ENCODE data around the gene MPV17.
"Not testable (repeated sequence)": the region's sequence is repeated elsewhere in the genome, so short reads cannot be mapped to it uniquely, and the experiment has no call there.

Gene MPV17

DNA sequence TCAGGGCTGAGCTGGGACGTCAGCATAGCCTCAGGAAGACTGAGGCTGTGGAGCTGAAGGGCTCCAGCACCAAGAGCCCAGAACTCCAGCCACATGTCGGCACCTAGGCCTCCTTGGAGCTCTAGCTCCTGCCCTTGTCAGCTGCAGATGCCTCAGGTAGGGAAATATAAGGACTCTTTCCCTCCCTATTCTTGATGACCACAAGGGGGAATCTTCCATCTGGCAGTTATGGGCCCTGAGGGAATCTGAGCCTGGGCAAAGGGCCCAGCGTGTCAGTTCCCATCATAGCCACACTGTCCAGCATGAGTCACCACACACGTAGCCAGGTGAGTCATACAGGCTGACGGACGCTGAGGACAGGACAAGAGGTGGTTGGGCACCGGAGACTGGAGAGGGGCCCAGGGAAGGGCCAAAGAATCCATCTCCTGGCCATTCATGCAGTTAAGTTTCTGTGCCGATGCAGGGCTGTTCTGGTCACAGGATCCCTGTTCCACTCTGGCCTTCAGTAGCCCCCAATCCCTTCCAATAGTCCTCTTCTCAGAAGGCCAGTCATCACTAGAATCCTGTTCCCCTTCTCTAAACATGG is 1.8 kb downstream of the MPV17 start:
- no peaks in the 10 kb centered on the region for H3K9me2 ChIP-seq (replicated peaks; ENCODE audit: control insufficient read depth, low read length)
- no peaks in the 10 kb centered on the region for H4K20me1 ChIP-seq (ENCODE audit: control insufficient read depth, insufficient read depth, low read depth, low read length)
- peaks cover 29% of the 10 kb centered on the region for H3K79me2 ChIP-seq (ENCODE audit: control insufficient read depth, low read length)
- TF ChIP-seq, protein P1, sequence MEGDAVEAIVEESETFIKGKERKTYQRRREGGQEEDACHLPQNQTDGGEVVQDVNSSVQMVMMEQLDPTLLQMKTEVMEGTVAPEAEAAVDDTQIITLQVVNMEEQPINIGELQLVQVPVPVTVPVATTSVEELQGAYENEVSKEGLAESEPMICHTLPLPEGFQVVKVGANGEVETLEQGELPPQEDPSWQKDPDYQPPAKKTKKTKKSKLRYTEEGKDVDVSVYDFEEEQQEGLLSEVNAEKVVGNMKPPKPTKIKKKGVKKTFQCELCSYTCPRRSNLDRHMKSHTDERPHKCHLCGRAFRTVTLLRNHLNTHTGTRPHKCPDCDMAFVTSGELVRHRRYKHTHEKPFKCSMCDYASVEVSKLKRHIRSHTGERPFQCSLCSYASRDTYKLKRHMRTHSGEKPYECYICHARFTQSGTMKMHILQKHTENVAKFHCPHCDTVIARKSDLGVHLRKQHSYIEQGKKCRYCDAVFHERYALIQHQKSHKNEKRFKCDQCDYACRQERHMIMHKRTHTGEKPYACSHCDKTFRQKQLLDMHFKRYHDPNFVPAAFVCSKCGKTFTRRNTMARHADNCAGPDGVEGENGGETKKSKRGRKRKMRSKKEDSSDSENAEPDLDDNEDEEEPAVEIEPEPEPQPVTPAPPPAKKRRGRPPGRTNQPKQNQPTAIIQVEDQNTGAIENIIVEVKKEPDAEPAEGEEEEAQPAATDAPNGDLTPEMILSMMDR (IDR thresholded peaks at IDR 0.05; ENCODE audit: low read depth, low read length, poor library complexity, severe bottlenecking), result no peak
- TF ChIP-seq EZH2phosphoT487 (IDR thresholded peaks at IDR 0.05; ENCODE audit: borderline replicate concordance, low read length), result no peak
- H3K27me3 ChIP-seq (ENCODE audit: control insufficient read depth, low read length), result no peaks in the 10 kb centered on the region
- H3K4me1 ChIP-seq (ENCODE audit: control insufficient read depth, low read length), result peaks cover 22% of the 10 kb centered on the region
- no peak overlapping the region for H3K4me3 ChIP-seq (ENCODE audit: low read length)
- H3K27ac ChIP-seq (ENCODE audit: low read depth, low read length), result no peak overlapping the region
- H3K9me3 ChIP-seq (ENCODE audit: control insufficient read depth, insufficient read depth, low read length), result no peaks in the 10 kb centered on the region
- peaks cover 11% of the 10 kb centered on the region for H3F3A ChIP-seq (ENCODE audit: control insufficient read depth, insufficient read depth)
- peaks cover 12% of the 10 kb centered on the region for H3K36me3 ChIP-seq (ENCODE audit: control insufficient read depth, low read length)
- peak overlapping the region; percentile 86; the same call in 1 of the 2 replicates for H3K4me2 ChIP-seq (ENCODE audit: low read length)

DNA sequence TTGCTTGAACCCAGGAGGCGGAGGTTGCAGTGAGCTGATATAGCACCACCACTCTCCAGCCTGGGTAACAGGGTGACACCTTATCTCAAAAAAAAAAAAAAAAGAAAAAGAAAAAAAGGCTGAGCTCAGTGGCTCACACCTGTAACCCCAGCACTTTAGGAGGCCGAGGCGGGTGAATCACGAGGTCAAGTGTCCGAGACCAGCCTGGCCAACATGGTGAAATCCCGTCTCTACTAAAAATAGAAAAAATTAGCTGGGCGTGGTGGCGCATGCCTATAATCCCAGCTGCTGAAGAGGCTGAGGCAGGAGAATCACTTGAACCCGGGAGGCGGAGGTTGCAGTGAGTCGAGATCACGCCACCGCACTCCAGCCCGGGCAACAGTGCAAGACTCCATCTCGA is 3.1 kb downstream of the MPV17 start:
- Histone ChIP-seq H3K36me3 (ENCODE audit: control insufficient read depth, low read length) (peaks cover 10% of the 10 kb centered on the region; the same call in 1 of the 2 replicates), H3K79me2 (ENCODE audit: control insufficient read depth, low read length) (peaks cover 29% of the 10 kb centered on the region), H3K4me1 (ENCODE audit: control insufficient read depth, low read length) (peaks cover 22% of the 10 kb centered on the region)
- H3K4me3 ChIP-seq (ENCODE audit: low read length); H3K9me3 ChIP-seq (ENCODE audit: control insufficient read depth, insufficient read depth, low read length); H3F3A ChIP-seq (ENCODE audit: control insufficient read depth, insufficient read depth); H3K9me2 ChIP-seq (replicated peaks; ENCODE audit: control insufficient read depth, low read length); H4K20me1 ChIP-seq (ENCODE audit: control insufficient read depth, insufficient read depth, low read depth, low read length); H3K27me3 ChIP-seq (ENCODE audit: control insufficient read depth, low read length); H3K27ac ChIP-seq (ENCODE audit: low read depth, low read length); H3K4me2 ChIP-seq (ENCODE audit: low read length): not testable (repeated sequence)

DNA sequence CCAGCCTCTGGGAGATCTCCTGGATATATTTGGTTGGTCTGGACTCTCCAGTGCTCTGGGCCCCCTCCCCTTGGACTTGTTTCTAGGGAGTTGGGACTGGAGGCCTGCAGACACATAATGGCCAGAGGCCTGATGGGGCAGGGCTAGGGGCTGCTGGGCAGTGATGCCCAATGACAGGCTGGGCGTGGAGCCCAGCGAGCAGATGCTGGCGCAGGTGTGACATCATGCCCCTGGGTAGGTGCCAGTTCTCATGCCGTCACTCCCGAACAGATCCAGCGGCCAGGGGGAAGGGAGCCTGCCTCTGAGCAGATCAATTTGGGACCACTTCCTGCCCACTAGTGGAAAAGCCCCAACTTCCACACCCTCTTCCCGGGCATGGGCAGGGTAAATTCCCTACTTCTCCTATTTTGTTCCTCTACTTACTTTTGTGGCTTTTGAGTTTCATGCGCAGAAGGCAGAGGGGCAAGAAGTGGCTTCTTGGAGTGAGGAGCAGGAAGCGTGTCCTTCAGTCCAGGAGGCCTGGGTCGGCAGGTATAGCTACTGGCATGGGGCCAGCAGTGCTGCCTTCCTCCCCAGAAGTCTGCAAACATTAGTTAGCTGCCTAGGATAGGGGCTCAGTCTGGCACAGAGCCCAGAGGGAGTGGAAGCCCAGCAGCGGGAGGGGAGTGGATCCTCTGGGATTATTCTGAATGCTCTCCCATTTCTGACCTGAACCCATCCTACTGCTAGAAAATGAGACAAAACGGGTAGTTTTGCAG is 6.1 kb downstream of the MPV17 start:
- H3K27ac ChIP-seq (ENCODE audit: low read depth, low read length), result no peak overlapping the region
- H3K27me3 ChIP-seq (ENCODE audit: control insufficient read depth, low read length), result no peaks in the 10 kb centered on the region
- H3K4me3 ChIP-seq (ENCODE audit: low read length), result no peak overlapping the region
- no peaks in the 10 kb centered on the region for H3K9me2 ChIP-seq (replicated peaks; ENCODE audit: control insufficient read depth, low read length)
- H3K79me2 ChIP-seq (ENCODE audit: control insufficient read depth, low read length), result peaks cover 13% of the 10 kb centered on the region
- H4K20me1 ChIP-seq (ENCODE audit: control insufficient read depth, insufficient read depth, low read depth, low read length), result no peaks in the 10 kb centered on the region
- peaks cover 8% of the 10 kb centered on the region for H3K4me1 ChIP-seq (ENCODE audit: control insufficient read depth, low read length)
- no peaks in the 10 kb centered on the region for H3K9me3 ChIP-seq (ENCODE audit: control insufficient read depth, insufficient read depth, low read length)
- H3K36me3 ChIP-seq (ENCODE audit: control insufficient read depth, low read length), result peaks cover 6% of the 10 kb centered on the region; the same call in 1 of the 2 replicates
- no peaks in the 10 kb centered on the region for H3F3A ChIP-seq (ENCODE audit: control insufficient read depth, insufficient read depth)
- H3K4me2 ChIP-seq (ENCODE audit: low read length), result no peak overlapping the region
- TF ChIP-seq, protein P1 (IDR thresholded peaks at IDR 0.05; ENCODE audit: low read depth, low read length, poor library complexity, severe bottlenecking), result no peak
- no peak for TF ChIP-seq EZH2phosphoT487 (IDR thresholded peaks at IDR 0.05; ENCODE audit: borderline replicate concordance, low read length)

DNA sequence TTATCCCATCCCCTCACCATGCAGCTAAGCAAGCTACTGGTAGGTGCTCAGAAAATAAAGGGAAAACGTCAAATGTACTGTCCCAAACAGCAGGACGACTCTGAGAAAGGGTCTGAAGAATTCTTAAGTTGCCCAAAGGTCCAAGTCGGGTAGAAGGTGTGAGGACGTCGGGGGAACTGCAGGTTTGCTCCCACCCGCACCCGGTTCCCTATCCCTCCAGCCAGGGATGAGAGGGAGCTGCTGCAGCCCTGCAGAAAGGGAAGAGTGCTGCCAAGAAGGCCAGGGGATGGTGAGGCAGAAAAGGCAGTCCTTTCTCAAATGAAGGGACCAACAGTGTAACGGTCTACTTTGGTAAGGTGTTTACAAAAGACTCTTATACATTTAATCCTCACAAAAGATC is 7.8 kb downstream of the MPV17 start:
- H3K4me1 ChIP-seq (ENCODE audit: control insufficient read depth, low read length), result no peaks in the 10 kb centered on the region
- no peak overlapping the region for H3K4me3 ChIP-seq (ENCODE audit: low read length)
- H4K20me1 ChIP-seq (ENCODE audit: control insufficient read depth, insufficient read depth, low read depth, low read length), result no peaks in the 10 kb centered on the region
- no peaks in the 10 kb centered on the region for H3F3A ChIP-seq (ENCODE audit: control insufficient read depth, insufficient read depth)
- no peak overlapping the region for H3K27ac ChIP-seq (ENCODE audit: low read depth, low read length)
- H3K4me2 ChIP-seq (ENCODE audit: low read length), result no peak overlapping the region
- no peaks in the 10 kb centered on the region for H3K79me2 ChIP-seq (ENCODE audit: control insufficient read depth, low read length)
- no peaks in the 10 kb centered on the region; the same call in 1 of the 2 replicates for H3K36me3 ChIP-seq (ENCODE audit: control insufficient read depth, low read length)
- H3K27me3 ChIP-seq (ENCODE audit: control insufficient read depth, low read length), result no peaks in the 10 kb centered on the region
- H3K9me3 ChIP-seq (ENCODE audit: control insufficient read depth, insufficient read depth, low read length), result no peaks in the 10 kb centered on the region
- TF ChIP-seq EZH2phosphoT487 (IDR thresholded peaks at IDR 0.05; ENCODE audit: borderline replicate concordance, low read length), result no peak
- TF ChIP-seq, protein P1 (IDR thresholded peaks at IDR 0.05; ENCODE audit: low read depth, low read length, poor library complexity, severe bottlenecking), result no peak
- no peaks in the 10 kb centered on the region for H3K9me2 ChIP-seq (replicated peaks; ENCODE audit: control insufficient read depth, low read length)
